Measurements from ENCODE around the gene TLCD1.
A peak's percentile ranks its signal among the peaks of the same experiment; 100 is the strongest.

TLCD1 gene

GRCh38 chr17:28726226-28726626, at the start of gene TLCD1:
Gene TLCD1, minus strand, starts transcription at chr17:28726233. Its CDS starts 136 bp downstream, at chr17:28726097.
- FAIRE-seq (no peak), DNase-seq (ENCODE audit: insufficient read length, low spot score) (peak; percentile 80)

- no peak for FAIRE-seq
- no peak for DNase-seq (ENCODE audit: insufficient read length, low spot score)
Observed at GRCh38 chr17:28774206-28774605, 48.2 kb upstream of the TLCD1 start.

GRCh38 chr17:28773736-28774135, 47.7 kb upstream of the TLCD1 start:
- FAIRE-seq = no peak
- no peak for DNase-seq (ENCODE audit: insufficient read length, low spot score)

GRCh38 chr17:28765038-28765437, 39.0 kb upstream of the TLCD1 start:
- DNase-seq (ENCODE audit: insufficient read length, low spot score) = no peak
- FAIRE-seq = no peak

- DNase-seq (ENCODE audit: insufficient read length, low spot score) (peak; percentile 79), FAIRE-seq (no peak)
Observed at GRCh38 chr17:28763804-28764266, 37.8 kb upstream of the TLCD1 start.

- DNase-seq (ENCODE audit: insufficient read length, low spot score) = no peak
- FAIRE-seq = no peak
Observed at GRCh38 chr17:28763137-28763799, 37.2 kb upstream of the TLCD1 start.

GRCh38 chr17:28760601-28761562, 34.8 kb upstream of the TLCD1 start:
- no peak for FAIRE-seq
- DNase-seq (ENCODE audit: insufficient read length, low spot score) = no peak

- DNase-seq (ENCODE audit: insufficient read length, low spot score) = no peak
- FAIRE-seq = no peak
Observed at GRCh38 chr17:28759256-28759865, 33.3 kb upstream of the TLCD1 start.

- DNase-seq (ENCODE audit: insufficient read length, low spot score) = no peak
- no peak for FAIRE-seq
Observed at GRCh38 chr17:28758411-28759121, 32.5 kb upstream of the TLCD1 start.

GRCh38 chr17:28756049-28756804, 30.2 kb upstream of the TLCD1 start:
- FAIRE-seq = no peak
- DNase-seq (ENCODE audit: insufficient read length, low spot score) = no peak

- FAIRE-seq (no peak), DNase-seq (ENCODE audit: insufficient read length, low spot score) (no peak)
Observed at GRCh38 chr17:28755486-28755885, 29.5 kb upstream of the TLCD1 start.

GRCh38 chr17:28751600-28752366, 25.8 kb upstream of the TLCD1 start:
- FAIRE-seq (no peak), DNase-seq (ENCODE audit: insufficient read length, low spot score) (no peak)

GRCh38 chr17:28750178-28751047, 24.4 kb upstream of the TLCD1 start:
- FAIRE-seq (no peak), DNase-seq (ENCODE audit: insufficient read length, low spot score) (peak; percentile 82)

- DNase-seq (ENCODE audit: insufficient read length, low spot score) = no peak
- FAIRE-seq = no peak
Observed at GRCh38 chr17:28749516-28750177, 23.6 kb upstream of the TLCD1 start.

- DNase-seq (ENCODE audit: insufficient read length, low spot score) = no peak
- no peak for FAIRE-seq
Observed at GRCh38 chr17:28748852-28749515, 23.0 kb upstream of the TLCD1 start.

GRCh38 chr17:28747801-28748750, 22.0 kb upstream of the TLCD1 start:
- FAIRE-seq = no peak
- no peak for DNase-seq (ENCODE audit: insufficient read length, low spot score)

Measured in HTR-8/SVneo (cell line).